Cardiac septum (tissue), 1 donor: ENCODE results near the gene AP1S3. TPM values are rescaled to one million over a fixed set of nuclear protein-coding genes. Genes with fewer than 3 reads are reported as not detected.
"Not testable (repeated sequence)": the region's sequence is repeated elsewhere in the genome, so short reads cannot be mapped to it uniquely, and the experiment has no call there.

ENCODE experiments used
- DNase-seq: peaks from one replicate; pipeline ENCODE4 v3.0.0-alpha.2; 2020; ENCODE audit warnings: low spot score
- intact Hi-C: fragments of 100-400 bp; cut with DNase I; formaldehyde crosslinking; loops from one replicate; pipeline ENCODE4 v1.14.0; 2022
- total RNA-seq: library from RNA; stranded (reverse); fragmentation: NEBNext Ultra II Directional; extraction: Animal tissue kit (Norgen Biotek cat#: 25700); gene quantifications from one replicate; pipeline ENCODE4 v1.2.1, GENCODE V29; 2021
- donor health status: DM: no; HTN: no; CAD: no.

Gene AP1S3
- total RNA-seq, 1 donor from 2014 or later: 0.19 TPM

DNA sequence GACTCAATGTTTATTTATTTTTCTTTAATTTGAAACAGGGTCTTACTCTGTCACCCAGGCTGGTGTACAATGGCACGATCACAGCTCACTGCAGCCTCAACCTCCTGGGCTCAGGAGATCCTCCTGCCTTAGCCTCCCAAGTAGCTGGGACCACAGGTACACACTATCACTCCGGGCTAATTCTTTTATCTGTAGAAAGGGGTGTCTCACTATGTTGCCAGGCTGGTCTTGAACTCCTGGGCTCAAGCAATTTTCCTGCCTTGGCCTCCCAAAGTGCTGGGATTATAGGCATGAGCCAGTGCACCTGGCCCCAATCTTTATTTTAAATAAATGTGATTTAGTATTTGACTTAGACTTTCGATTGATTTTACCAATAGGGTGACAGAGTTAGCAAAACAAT is 22.6 kb downstream of the AP1S3 start:
- intact Hi-C loops, DNase-seq: not testable (repeated sequence)

DNA sequence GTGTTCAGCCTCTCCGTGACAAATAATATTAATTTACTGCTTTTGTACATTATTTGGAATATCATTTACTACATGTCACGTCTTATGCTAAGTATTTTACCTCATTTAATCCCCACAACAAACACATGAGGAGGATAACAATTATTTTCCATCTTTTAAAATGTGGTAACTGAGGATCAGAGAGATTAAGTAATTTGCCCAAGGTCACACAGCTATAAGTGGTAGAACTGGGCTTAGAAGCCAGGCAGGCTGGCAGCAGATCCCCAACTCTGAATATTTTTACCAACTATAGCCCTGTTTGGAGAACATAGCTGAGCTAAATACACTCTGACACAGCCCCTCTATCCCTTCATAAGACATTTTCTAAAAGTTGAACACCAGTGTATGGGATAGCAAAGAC is 24.1 kb downstream of the AP1S3 start:
- no peak for DNase-seq
- intact Hi-C loops: no loop called here

DNA sequence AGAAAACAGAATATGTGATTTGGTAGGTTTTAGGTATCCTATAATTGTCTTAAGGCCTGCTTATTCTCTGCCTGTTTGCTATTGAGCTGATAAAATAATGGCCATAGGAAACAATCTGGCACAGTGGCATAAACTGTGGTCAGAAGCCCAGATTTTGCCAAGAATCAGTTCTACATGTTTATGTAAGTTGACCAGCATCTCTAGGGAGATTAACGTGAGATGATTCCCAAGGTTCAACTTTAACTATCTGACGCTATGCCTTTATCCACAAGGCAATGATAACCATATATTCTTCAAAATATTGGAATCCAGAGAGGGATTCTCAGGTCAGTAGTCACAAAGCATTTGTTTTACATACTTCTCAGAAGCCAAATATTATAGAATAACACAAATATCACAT is 25.6 kb downstream of the AP1S3 start:
- no peak for DNase-seq
- intact Hi-C loops: no loop called here

- DNase-seq: no peak
- intact Hi-C loops: no loop called here
Observed at GRCh38 chr2:223805008-223805407, 32.4 kb downstream of the AP1S3 start.

- intact Hi-C loops: no loop called here
- DNase-seq: no peak
Observed at GRCh38 chr2:223801736-223802135, 35.6 kb downstream of the AP1S3 start.

- intact Hi-C loops: no loop called here
- no peak for DNase-seq
Observed at GRCh38 chr2:223800908-223801307, 36.5 kb downstream of the AP1S3 start.

DNA sequence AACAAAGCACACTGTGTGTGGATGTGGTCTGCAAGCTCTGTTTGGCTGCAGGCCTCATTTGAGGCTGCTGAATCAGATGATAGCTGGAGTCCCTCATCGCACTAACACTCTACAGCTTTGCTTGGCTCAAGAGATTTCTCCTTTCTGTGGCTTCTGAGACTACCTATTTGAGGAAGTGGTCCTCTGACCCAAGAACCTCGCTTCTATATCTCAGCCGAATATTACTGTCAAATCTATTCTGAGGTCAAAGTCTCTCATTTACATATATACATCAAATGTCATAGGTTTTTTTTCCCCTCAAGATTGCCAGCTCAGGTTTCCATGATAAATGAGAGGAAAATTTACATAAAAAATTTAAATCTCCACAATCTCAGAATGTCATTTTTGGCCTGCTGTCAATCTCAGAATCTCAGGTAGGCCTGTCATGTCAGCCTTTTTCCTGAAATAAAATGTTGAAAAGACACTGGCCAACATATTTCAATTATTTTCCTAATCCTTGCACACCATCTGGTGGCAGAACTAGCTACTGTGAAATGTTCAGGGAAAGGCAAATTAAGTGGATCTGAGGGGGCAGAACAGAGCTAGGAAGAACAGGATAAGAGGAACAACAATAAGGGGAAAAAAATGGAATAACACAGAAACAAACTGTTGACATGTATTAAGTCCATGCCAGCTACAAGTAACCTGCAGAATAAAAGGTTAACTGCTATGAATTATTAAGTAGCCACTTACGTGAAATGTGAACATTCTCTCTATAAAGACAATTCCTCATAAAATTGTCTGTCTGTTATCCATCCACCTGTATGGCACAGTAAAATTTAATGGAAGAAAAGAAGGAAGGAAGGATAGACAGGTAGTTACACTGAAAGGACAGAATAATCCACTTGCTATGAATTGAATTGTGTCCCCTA is 39.3 kb downstream of the AP1S3 start:
- intact Hi-C loops: loop anchor here (1.0 to 10.0 kb wide), 4 partner anchors 106 to 826 kb away; no protein-coding TSS in a partner anchor
- no peak for DNase-seq

- DNase-seq: no peak
- intact Hi-C loops: loop anchor here (1.0 to 10.0 kb wide), 4 partner anchors 105 to 825 kb away; no protein-coding TSS in a partner anchor
Observed at GRCh38 chr2:223797037-223797436, 40.3 kb downstream of the AP1S3 start.

DNA sequence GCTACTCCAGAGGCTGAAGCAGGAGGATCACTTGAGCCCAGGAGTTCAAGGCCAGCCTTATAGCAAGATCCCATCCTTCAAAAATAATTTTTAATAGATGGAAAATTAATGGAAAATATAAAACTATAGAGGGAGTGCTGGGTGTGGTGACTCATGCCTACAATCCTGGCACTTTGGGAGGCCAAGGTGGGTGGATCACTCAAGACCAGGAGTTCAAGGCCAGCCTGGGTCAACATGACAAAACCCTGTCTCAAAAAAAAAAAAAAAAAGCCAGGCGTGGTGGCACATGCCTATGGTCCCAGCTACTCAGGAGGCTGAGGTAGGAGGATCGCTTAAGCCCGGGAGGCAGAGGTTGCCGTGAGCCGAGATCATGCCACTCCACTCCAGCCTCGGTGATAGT is 48.0 kb downstream of the AP1S3 start:
- DNase-seq: no peak
- intact Hi-C loops: no loop called here

GRCh38 chr2:223788826-223789225 is 48.6 kb downstream of the AP1S3 start:
- intact Hi-C loops: no loop called here
- DNase-seq: no peak

GRCh38 chr2:223788106-223788505 is 49.3 kb downstream of the AP1S3 start:
- DNase-seq, intact Hi-C loops: not testable (repeated sequence)

- intact Hi-C loops: no loop called here
Observed at GRCh38 chr2:223787358-223787757, 50.0 kb downstream of the AP1S3 start.

GRCh38 chr2:223786943-223787342 is 50.4 kb downstream of the AP1S3 start:
- intact Hi-C loops: no loop called here
- DNase-seq: no peak

More at GRCh38 chr2:223787358-223787757, 50.0 kb downstream of the AP1S3 start:
- DNase-seq: no peak

GRCh38 chr2:223786236-223786635 is 51.1 kb downstream of the AP1S3 start:
- no peak for DNase-seq
- intact Hi-C loops: no loop called here

DNA sequence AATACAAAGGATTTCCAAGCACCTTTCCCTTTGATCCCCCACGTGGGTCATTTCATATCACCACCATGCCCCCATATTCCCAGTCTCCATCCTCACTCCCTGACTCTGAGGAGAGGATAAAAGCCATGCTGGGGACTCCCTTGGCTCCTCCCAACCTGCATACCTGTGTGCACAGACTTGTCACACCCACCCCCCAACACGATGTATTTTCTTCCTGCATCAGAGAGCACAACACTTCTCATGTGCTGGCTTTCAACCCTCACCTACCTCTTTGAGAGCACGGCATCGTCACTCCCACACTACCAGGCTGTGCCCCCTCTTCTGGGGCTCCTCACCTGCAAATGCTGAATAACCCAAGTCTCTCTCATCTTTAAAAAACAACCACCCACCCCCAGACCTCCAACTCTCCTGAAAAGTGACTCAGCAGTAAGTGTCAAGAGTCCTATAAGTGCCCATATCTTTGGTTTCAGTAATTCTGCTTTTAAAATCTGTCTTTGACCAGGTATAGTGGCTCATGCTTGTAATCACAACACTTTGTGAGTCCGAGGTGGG is 53.1 kb downstream of the AP1S3 start:
- intact Hi-C loops: no loop called here
- DNase-seq: no peak

DNA sequence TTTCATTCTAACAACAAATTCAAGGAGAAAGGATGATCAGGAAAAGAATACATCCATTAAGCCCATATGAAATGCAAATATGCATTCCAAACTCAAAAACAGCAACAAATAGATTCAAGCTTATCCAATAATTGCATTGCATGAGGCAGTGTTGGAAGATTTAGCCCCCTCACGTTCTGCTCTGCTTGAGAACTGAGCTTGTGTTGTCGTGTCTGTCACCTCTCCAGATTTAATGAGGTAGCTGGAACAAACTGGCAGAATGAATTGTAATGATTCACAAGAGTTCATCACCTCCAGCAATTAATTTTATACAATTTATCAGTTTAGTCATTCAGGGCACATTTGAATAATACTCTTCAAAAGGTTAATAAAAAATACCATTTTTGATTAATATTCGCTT is 54.8 kb downstream of the AP1S3 start:
- DNase-seq: no peak
- intact Hi-C loops: no loop called here

GRCh38 chr2:223781560-223781959 is 55.8 kb downstream of the AP1S3 start:
- intact Hi-C loops: no loop called here
- DNase-seq: no peak

- intact Hi-C loops: no loop called here
- no peak for DNase-seq
Observed at GRCh38 chr2:223779877-223780276, 57.5 kb downstream of the AP1S3 start.

GRCh38 chr2:223774193-223774592 is 63.2 kb downstream of the AP1S3 start:
- intact Hi-C loops: no loop called here
- DNase-seq: no peak

- intact Hi-C loops: no loop called here
- DNase-seq: no peak
Observed at GRCh38 chr2:223772363-223772762, 65.0 kb downstream of the AP1S3 start.

GRCh38 chr2:223771475-223771874 is 65.9 kb downstream of the AP1S3 start:
- no peak for DNase-seq
- intact Hi-C loops: no loop called here
